ENCODE results near the gene CA10.

The CA10 gene

DNA sequence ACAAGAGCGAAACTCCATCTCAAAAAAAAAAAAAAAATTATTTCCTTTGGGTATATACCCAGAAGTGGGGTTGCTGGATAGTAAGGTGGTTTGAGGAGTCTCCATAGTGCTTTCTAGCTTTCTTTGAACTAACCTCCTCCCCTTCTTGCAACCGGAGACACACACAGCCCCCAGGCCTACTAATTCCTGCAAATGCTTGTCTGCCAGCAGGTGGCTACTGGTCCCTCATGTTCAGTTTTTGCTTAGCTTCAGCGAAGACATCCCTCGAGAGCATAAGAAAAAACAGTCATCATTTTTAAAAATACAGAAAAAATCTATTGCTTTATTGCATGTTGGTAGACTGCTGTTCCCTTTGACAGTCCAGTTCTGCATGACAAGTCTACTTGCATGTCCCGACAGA is 459.2 kb downstream of the CA10 start:
- Histone ChIP-seq H3K4me2 (ENCODE audit: low read length) (no peak overlapping the region), H3K9me3 (ENCODE audit: control insufficient read depth, insufficient read depth, low read length) (no peaks in the 10 kb centered on the region)

DNA sequence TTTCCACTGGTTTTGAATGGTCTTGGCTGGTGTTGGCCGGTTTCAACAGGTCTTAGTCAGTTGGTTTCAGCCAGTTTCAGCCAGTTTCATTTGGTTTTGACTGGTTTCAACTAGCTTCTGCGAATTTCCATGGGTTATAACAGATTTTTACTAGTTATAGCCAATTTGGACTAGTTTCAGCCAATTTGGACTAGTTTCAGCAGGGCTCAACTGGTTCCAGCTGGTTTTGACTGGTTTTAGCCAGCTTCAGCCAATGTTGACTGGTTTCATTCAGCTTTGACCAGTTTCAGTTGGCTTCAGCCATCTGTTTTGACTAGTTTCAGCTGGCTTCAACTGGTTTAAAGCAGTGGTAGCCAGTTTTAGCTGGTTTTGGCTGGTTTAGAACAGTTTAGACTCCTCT is 465.6 kb downstream of the CA10 start:
- Histone ChIP-seq H3K4me1 (ENCODE audit: control insufficient read depth, low read length) (no peaks in the 10 kb centered on the region), H3F3A (ENCODE audit: control insufficient read depth, insufficient read depth) (no peaks in the 10 kb centered on the region), H3K9me3 (ENCODE audit: control insufficient read depth, insufficient read depth, low read length) (no peaks in the 10 kb centered on the region), H3K4me2 (ENCODE audit: low read length) (no peak overlapping the region), H3K36me3 (ENCODE audit: control insufficient read depth, low read length) (no peaks in the 10 kb centered on the region), H3K27ac (ENCODE audit: low read depth, low read length) (no peak overlapping the region), H4K20me1 (ENCODE audit: control insufficient read depth, insufficient read depth, low read depth, low read length) (no peaks in the 10 kb centered on the region), H3K27me3 (ENCODE audit: control insufficient read depth, low read length) (no peaks in the 10 kb centered on the region), H3K79me2 (ENCODE audit: control insufficient read depth, low read length) (no peaks in the 10 kb centered on the region), H3K9me2 (replicated peaks; ENCODE audit: control insufficient read depth, low read length) (no peaks in the 10 kb centered on the region), H3K4me3 (ENCODE audit: low read length) (no peak overlapping the region)
- no peak for TF ChIP-seq CTCF (IDR thresholded peaks at IDR 0.05; ENCODE audit: low read depth, low read length, poor library complexity, severe bottlenecking)
- no peak for TF ChIP-seq EZH2phosphoT487 (IDR thresholded peaks at IDR 0.05; ENCODE audit: borderline replicate concordance, low read length)

More for the DNA sequence above, 459.2 kb downstream of the CA10 start:
- Histone ChIP-seq H4K20me1 (ENCODE audit: control insufficient read depth, insufficient read depth, low read depth, low read length) (no peaks in the 10 kb centered on the region), H3K4me3 (ENCODE audit: low read length) (no peak overlapping the region), H3K36me3 (ENCODE audit: control insufficient read depth, low read length) (no peaks in the 10 kb centered on the region), H3K27me3 (ENCODE audit: control insufficient read depth, low read length) (no peaks in the 10 kb centered on the region), H3K4me1 (ENCODE audit: control insufficient read depth, low read length) (no peaks in the 10 kb centered on the region), H3K9me2 (replicated peaks; ENCODE audit: control insufficient read depth, low read length) (no peaks in the 10 kb centered on the region), H3K27ac (ENCODE audit: low read depth, low read length) (no peak overlapping the region), H3F3A (ENCODE audit: control insufficient read depth, insufficient read depth) (no peaks in the 10 kb centered on the region), H3K79me2 (ENCODE audit: control insufficient read depth, low read length) (no peaks in the 10 kb centered on the region)
- TF ChIP-seq CTCF (IDR thresholded peaks at IDR 0.05; ENCODE audit: low read depth, low read length, poor library complexity, severe bottlenecking) (no peak), EZH2phosphoT487 (IDR thresholded peaks at IDR 0.05; ENCODE audit: borderline replicate concordance, low read length) (no peak)

DNA sequence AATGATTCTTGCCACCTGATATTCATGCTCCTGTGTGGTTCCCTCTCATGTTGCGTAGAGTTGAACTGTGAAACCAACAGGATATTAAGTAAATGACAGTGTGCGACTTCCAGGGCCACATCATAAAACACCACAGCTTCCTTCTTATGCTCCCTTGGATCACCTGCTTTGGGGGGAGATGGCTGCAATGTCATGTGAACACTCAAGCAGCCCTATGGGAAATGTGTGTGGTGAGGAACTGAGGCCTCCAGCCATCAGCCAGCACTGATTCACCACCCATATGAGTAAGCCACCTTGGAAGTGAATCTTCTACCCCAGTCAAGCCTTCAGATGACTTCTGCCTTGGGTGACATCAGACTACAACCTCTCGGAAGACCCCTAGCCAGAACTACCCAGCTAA is 470.6 kb downstream of the CA10 start:
- Histone ChIP-seq H3K4me3 (ENCODE audit: low read length) (no peak overlapping the region), H3F3A (ENCODE audit: control insufficient read depth, insufficient read depth) (no peaks in the 10 kb centered on the region), H3K79me2 (ENCODE audit: control insufficient read depth, low read length) (no peaks in the 10 kb centered on the region), H3K36me3 (ENCODE audit: control insufficient read depth, low read length) (no peaks in the 10 kb centered on the region), H3K4me1 (ENCODE audit: control insufficient read depth, low read length) (no peaks in the 10 kb centered on the region), H3K9me3 (ENCODE audit: control insufficient read depth, insufficient read depth, low read length) (no peaks in the 10 kb centered on the region), H3K27me3 (ENCODE audit: control insufficient read depth, low read length) (no peaks in the 10 kb centered on the region), H3K9me2 (replicated peaks; ENCODE audit: control insufficient read depth, low read length) (no peaks in the 10 kb centered on the region), H3K27ac (ENCODE audit: low read depth, low read length) (no peak overlapping the region), H3K4me2 (ENCODE audit: low read length) (no peak overlapping the region), H4K20me1 (ENCODE audit: control insufficient read depth, insufficient read depth, low read depth, low read length) (no peaks in the 10 kb centered on the region)
- TF ChIP-seq EZH2phosphoT487 (IDR thresholded peaks at IDR 0.05; ENCODE audit: borderline replicate concordance, low read length), result no peak
- TF ChIP-seq CTCF (IDR thresholded peaks at IDR 0.05; ENCODE audit: low read depth, low read length, poor library complexity, severe bottlenecking), result no peak

Measured in DOHH2 (cell line).